H9 (cell line): ENCODE measurements around the gene FARP1. TPM values are rescaled to one million over a fixed set of nuclear protein-coding genes. Genes with fewer than 3 reads are reported as not detected.

ENCODE experiments used
- DNase-seq: peaks from one replicate; pipeline ENCODE4 v3.0.0-alpha.2; 2017
- H2AFZ ChIP-seq: one replicate; pipeline ENCODE4 v1.6.1; 2013; ENCODE audit warnings: mild to moderate bottlenecking, low read length, control low read depth, moderate library complexity
- H2AK5ac ChIP-seq: 2 replicates; pipeline ENCODE4 v1.6.1; 2013; ENCODE audit warnings: low read length, control low read depth, mixed read lengths; ENCODE audit not compliant: insufficient read length
- H2BK120ac ChIP-seq: one replicate; pipeline ENCODE4 v1.6.1; 2013; ENCODE audit warnings: low read depth, mild to moderate bottlenecking, low read length, control low read depth, inconsistent platforms; ENCODE audit not compliant: poor library complexity, severe bottlenecking
- H2BK12ac ChIP-seq: 2 replicates; pipeline ENCODE4 v1.6.1; 2013; ENCODE audit warnings: low read length, control low read depth, mixed read lengths, low read depth; ENCODE audit not compliant: insufficient read length
- H2BK15ac ChIP-seq: 2 replicates; pipeline ENCODE4 v1.6.1; 2013; ENCODE audit warnings: low read depth, low read length, control low read depth
- H2BK20ac ChIP-seq: one replicate; pipeline ENCODE4 v1.6.1; 2013; ENCODE audit warnings: low read depth, mild to moderate bottlenecking, low read length, control low read depth, inconsistent platforms; ENCODE audit not compliant: poor library complexity, severe bottlenecking
- H2BK5ac ChIP-seq: 2 replicates; pipeline ENCODE4 v1.6.1; 2013; ENCODE audit warnings: low read length, control low read depth, mixed read lengths; ENCODE audit not compliant: insufficient read length
- H3K14ac ChIP-seq: 2 replicates; pipeline ENCODE4 v1.6.1; 2013; ENCODE audit warnings: low read length, control low read depth; ENCODE audit not compliant: insufficient read depth
- H3K18ac ChIP-seq: 2 replicates; pipeline ENCODE4 v1.6.1; 2013; ENCODE audit warnings: low read depth, mild to moderate bottlenecking, mixed read lengths, low read length, control low read depth; ENCODE audit not compliant: insufficient read length
- H3K23ac ChIP-seq: 2 replicates; pipeline ENCODE4 v1.6.1; 2013; ENCODE audit warnings: low read length, control low read depth, mixed read lengths, low read depth; ENCODE audit not compliant: insufficient read length
- H3K23me2 ChIP-seq: 2 replicates; pipeline ENCODE4 v1.6.1; 2013; ENCODE audit warnings: low read depth, mild to moderate bottlenecking, mixed read lengths, low read length, control low read depth; ENCODE audit not compliant: insufficient read length, poor library complexity, severe bottlenecking
- H3K27ac ChIP-seq: 2 replicates; pipeline ENCODE4 v1.5.1; 2013; ENCODE audit warnings: low read length, control low read depth, mixed read lengths, low read depth; ENCODE audit not compliant: insufficient read length
- H3K27me3 ChIP-seq: 2 replicates; pipeline ENCODE4 v1.6.1; 2013; ENCODE audit warnings: low read length, control low read depth, inconsistent platforms; ENCODE audit not compliant: insufficient read depth
- H3K4ac ChIP-seq: 2 replicates; pipeline ENCODE4 v1.6.1; 2013; ENCODE audit warnings: low read depth, mild to moderate bottlenecking, control low read depth, inconsistent platforms, low read length, moderate library complexity
- H3K4me1 ChIP-seq: 2 replicates; pipeline ENCODE4 v1.6.1; 2013; ENCODE audit warnings: low read length, control low read depth, inconsistent platforms; ENCODE audit not compliant: insufficient read depth
- H3K4me2 ChIP-seq: 2 replicates; pipeline ENCODE4 v1.6.1; 2013; ENCODE audit warnings: low read length, control low read depth, mixed read lengths; ENCODE audit not compliant: insufficient read length, insufficient read depth
- H3K56ac ChIP-seq: 2 replicates; pipeline ENCODE4 v1.6.1; 2013; ENCODE audit warnings: low read depth, mild to moderate bottlenecking, mixed read lengths, low read length, control low read depth; ENCODE audit not compliant: insufficient read length
- H3K79me1 ChIP-seq: 2 replicates; pipeline ENCODE4 v1.6.1; 2013; ENCODE audit warnings: low read depth, mild to moderate bottlenecking, moderate library complexity, low read length, control low read depth, inconsistent platforms; ENCODE audit not compliant: insufficient read depth, poor library complexity, severe bottlenecking
- H3K79me2 ChIP-seq: 2 replicates; pipeline ENCODE4 v1.6.1; 2013; ENCODE audit warnings: low read length, control low read depth, inconsistent platforms; ENCODE audit not compliant: insufficient read depth
- H3K9ac ChIP-seq: 2 replicates; pipeline ENCODE4 v1.6.1; 2013; ENCODE audit warnings: low read length, control low read depth, mixed read lengths; ENCODE audit not compliant: insufficient read length; ENCODE audit errors: extremely low read depth
- H3K9me3 ChIP-seq: one replicate; pipeline ENCODE4 v1.6.1; 2013; ENCODE audit warnings: low read depth, low read length, inconsistent platforms; ENCODE audit not compliant: control insufficient read depth
- H3T11ph ChIP-seq: one replicate; pipeline ENCODE4 v1.6.1; 2013; ENCODE audit warnings: mild to moderate bottlenecking, low read length, control low read depth, inconsistent platforms
- H4K20me1 ChIP-seq: one replicate; pipeline ENCODE4 v1.6.1; 2013; ENCODE audit not compliant: control insufficient read depth, insufficient read length, insufficient read depth
- H4K5ac ChIP-seq: 2 replicates; pipeline ENCODE4 v1.6.1; 2013; ENCODE audit warnings: low read depth, mild to moderate bottlenecking, mixed read lengths, low read length, control low read depth; ENCODE audit not compliant: insufficient read length
- H4K8ac ChIP-seq: replicated peaks from 2 replicates; pipeline ENCODE4 v1.6.1; 2013; ENCODE audit warnings: low read length, control low read depth, mixed read lengths, low read depth; ENCODE audit not compliant: insufficient read length
- H4K91ac ChIP-seq: 2 replicates; pipeline ENCODE4 v1.6.1; 2013; ENCODE audit warnings: low read depth, mild to moderate bottlenecking, moderate library complexity, mixed read lengths, low read length, control low read depth; ENCODE audit not compliant: insufficient read length
- H3K27ac Mint-ChIP-seq, 3 experiments: 2 replicates in 2 of 3; 3 replicates in 1 of 3; pipeline ENCODE4 v1.8.0; 2020 to 2021; ENCODE audit warnings: mixed read lengths in 3 of 3, mild to moderate bottlenecking in 1 of 3, moderate library complexity in 1 of 3
- H3K27me3 Mint-ChIP-seq: 2 replicates; pipeline ENCODE4 v1.8.0; 2021; ENCODE audit warnings: low read depth, mild to moderate bottlenecking, moderate library complexity, mixed read lengths
- H3K36me3 Mint-ChIP-seq, 3 experiments: 2 replicates in 2 of 3; 3 replicates in 1 of 3; pipeline ENCODE4 v1.8.0; 2020 to 2021; ENCODE audit warnings: low read depth in 3 of 3, mixed read lengths in 3 of 3; ENCODE audit not compliant: insufficient read depth in 1 of 3
- H3K4me1 Mint-ChIP-seq, 2 experiments: 2 replicates each; pipeline ENCODE4 v1.8.0; 2020; ENCODE audit warnings: mixed read lengths in 2 of 2
- H3K4me3 Mint-ChIP-seq, 2 experiments: 2 replicates in 1 of 2; 3 replicates in 1 of 2; pipeline ENCODE4 v1.8.0; 2020 to 2021; ENCODE audit warnings: mild to moderate bottlenecking in 2 of 2, mixed read lengths in 2 of 2, moderate library complexity in 1 of 2
- H3K9me3 Mint-ChIP-seq, 2 experiments: 2 replicates in 1 of 2; 3 replicates in 1 of 2; pipeline ENCODE4 v1.8.0; 2020; ENCODE audit warnings: mild to moderate bottlenecking in 2 of 2, mixed read lengths in 2 of 2, moderate library complexity in 1 of 2
- CTCF ChIP-seq: fragments of 200-600 bp; sonication (generic); conservative IDR thresholded peaks from 3 replicates; pipeline ENCODE4 v1.8.0; 2021; ENCODE audit warnings: antibody characterized with exemption, mild to moderate bottlenecking
- WGBS: extraction: QIAGEN DNeasy Blood & Tissue Kit; methylation state at CpG from one replicate; pipeline ENCODE4 v1.1.7; 2013; ENCODE audit warnings: missing lambda C conversion rate, low lambda C conversion rate, mixed read lengths; ENCODE audit not compliant: insufficient read length; ENCODE audit errors: extremely low coverage; 5-methylcytosine and 5-hydroxymethylcytosine counted together
- total RNA-seq: library from RNA; stranded (reverse); gene quantifications from 2 replicates; pipeline ENCODE4 v1.2.1, GENCODE V29; 2021

Gene FARP1
- total RNA-seq, 1 experiment from 2014 or later, result 95.9 TPM

- no CpG with 5 or more reads among the region's 10 CpGs for WGBS
- H2BK120ac ChIP-seq, result no peak overlapping the region
- no peak overlapping the region for H3K18ac ChIP-seq
- H4K91ac ChIP-seq, result no peak overlapping the region
- no peak overlapping the region for H2BK12ac ChIP-seq
- H3K4ac ChIP-seq, result no peak overlapping the region
- H3K4me1 ChIP-seq, result peaks cover 10% of the 10 kb centered on the region; the same call in 1 of the 2 replicates
- no peak overlapping the region for H3K9ac ChIP-seq
- H3T11ph ChIP-seq, result no peak overlapping the region
- no peaks in the 10 kb centered on the region for H3K27me3 Mint-ChIP-seq
- TF ChIP-seq CTCF, result no peak
- no peaks in the 10 kb centered on the region for H4K20me1 ChIP-seq
- peaks cover 9 to 22% (median 20%) of the 10 kb centered on the region in 3 experiments for H3K36me3 Mint-ChIP-seq
- H3K4me3 Mint-ChIP-seq, result no peak overlapping the region
- H2BK15ac ChIP-seq, result no peak overlapping the region
- no peaks in the 10 kb centered on the region for H3K27me3 ChIP-seq
- no peak overlapping the region for H2BK5ac ChIP-seq
- peaks cover 20% of the 10 kb centered on the region for H3K79me2 ChIP-seq
- H3K4me2 ChIP-seq, result no peak overlapping the region
- H3K79me1 ChIP-seq, result peaks cover 14% of the 10 kb centered on the region
- H3K4me1 Mint-ChIP-seq, result peaks cover 42 to 67% of the 10 kb centered on the region in 2 experiments
- DNase-seq, result no peak
- H3K23ac ChIP-seq, result no peak overlapping the region
- H3K56ac ChIP-seq, result no peak overlapping the region
- H4K5ac ChIP-seq, result no peak overlapping the region
- H3K14ac ChIP-seq, result peak overlapping the region; percentile 46; the same call in 1 of the 2 replicates
- no peaks in the 10 kb centered on the region for H3K23me2 ChIP-seq
- no peak overlapping the region for H4K8ac ChIP-seq
- H2AFZ ChIP-seq, result no peak overlapping the region
- H3K27ac ChIP-seq, result no peak overlapping the region
- H3K9me3 ChIP-seq, result no peaks in the 10 kb centered on the region
- H3K27ac Mint-ChIP-seq, result peak overlapping the region in 1 of 3 experiments; percentile 31; a peak in 1 of 7 replicates
- no peaks in the 10 kb centered on the region for H3K9me3 Mint-ChIP-seq
- H2AK5ac ChIP-seq, result no peak overlapping the region
- H2BK20ac ChIP-seq, result no peak overlapping the region
These were observed 360.5 kb downstream of the FARP1 start for GRCh38 chr13:98503175-98504028.
